Activated naive CD4-positive, alpha-beta T cell treated with anti-CD3 and anti-CD28 coated beads, Interleukin-2, amount 10 ng/mL, durations not matched to agents 7 days and 5 days (primary cell): ENCODE data around the gene ADAMTSL2.

Experiments
- CTCF ChIA-PET: fragments of 350-600 bp; sonication (Branson Sonifier 250); formaldehyde crosslinking; loops from one replicate; lab custom pipeline; 2021; ENCODE audit warnings: antibody characterized with exemption; lab: Charles Lee
- DNase-seq: peaks from one replicate; pipeline ENCODE4 v3.0.0-alpha.2; 2020
- H3K27ac Mint-ChIP-seq: one replicate; pipeline ENCODE4 v1.8.0; 2021; ENCODE audit warnings: mild to moderate bottlenecking, moderate library complexity, mixed read lengths
- H3K27me3 Mint-ChIP-seq: one replicate; pipeline ENCODE4 v1.8.0; 2021; ENCODE audit warnings: mild to moderate bottlenecking, mixed read lengths
- H3K36me3 Mint-ChIP-seq: one replicate; pipeline ENCODE4 v1.8.0; 2021; ENCODE audit warnings: mixed read lengths
- H3K4me1 Mint-ChIP-seq: one replicate; pipeline ENCODE4 v1.8.0; 2021; ENCODE audit warnings: mixed read lengths
- H3K4me3 Mint-ChIP-seq: one replicate; pipeline ENCODE4 v1.8.0; 2021; ENCODE audit warnings: mild to moderate bottlenecking, moderate library complexity, mixed read lengths
- H3K9me3 Mint-ChIP-seq: one replicate; pipeline ENCODE4 v1.8.0; 2021; ENCODE audit warnings: mixed read lengths

Gene ADAMTSL2

GRCh38 chr9:133509179-133510083, 25.1 kb upstream of the ADAMTSL2 start:
- CTCF ChIA-PET: interaction anchor here (0.9 kb wide), 1 partner anchor 154 kb away, joined by 3 read pairs; no protein-coding TSS in a partner anchor
- peak; percentile 50 for DNase-seq
- Mint-ChIP-seq H3K36me3 (no peaks in the 10 kb centered on the region), H3K4me3 (peak overlapping the region; percentile 56), H3K27me3 (no peaks in the 10 kb centered on the region), H3K4me1 (peaks cover 12% of the 10 kb centered on the region), H3K27ac (peak overlapping the region; percentile 85), H3K9me3 (no peaks in the 10 kb centered on the region)

- no peaks in the 10 kb centered on the region for H3K9me3 Mint-ChIP-seq
- H3K4me3 Mint-ChIP-seq: no peak overlapping the region
- no peaks in the 10 kb centered on the region for H3K27me3 Mint-ChIP-seq
- CTCF ChIA-PET: no interaction called here
- peaks cover 12% of the 10 kb centered on the region for H3K4me1 Mint-ChIP-seq
- no peak overlapping the region for H3K27ac Mint-ChIP-seq
- H3K36me3 Mint-ChIP-seq: no peaks in the 10 kb centered on the region
- no peak for DNase-seq
Observed at GRCh38 chr9:133510926-133511505, 23.5 kb upstream of the ADAMTSL2 start.

- H3K36me3 Mint-ChIP-seq: no peaks in the 10 kb centered on the region
- no peaks in the 10 kb centered on the region for H3K27me3 Mint-ChIP-seq
- no peaks in the 10 kb centered on the region for H3K9me3 Mint-ChIP-seq
- no peak overlapping the region for H3K4me3 Mint-ChIP-seq
- peaks cover 12% of the 10 kb centered on the region for H3K4me1 Mint-ChIP-seq
- H3K27ac Mint-ChIP-seq: no peak overlapping the region
- CTCF ChIA-PET: no interaction called here
- DNase-seq: no peak
Observed at GRCh38 chr9:133511607-133512006, 22.9 kb upstream of the ADAMTSL2 start.

GRCh38 chr9:133512253-133513213, 22.0 kb upstream of the ADAMTSL2 start:
- no peak for DNase-seq
- CTCF ChIA-PET: no interaction called here
- Mint-ChIP-seq H3K27ac (no peak overlapping the region), H3K36me3 (no peaks in the 10 kb centered on the region), H3K4me1 (peaks cover 12% of the 10 kb centered on the region), H3K4me3 (no peak overlapping the region), H3K9me3 (no peaks in the 10 kb centered on the region), H3K27me3 (no peaks in the 10 kb centered on the region)

GRCh38 chr9:133513214-133514100, 21.0 kb upstream of the ADAMTSL2 start:
- Mint-ChIP-seq H3K36me3 (no peaks in the 10 kb centered on the region), H3K4me3 (no peak overlapping the region), H3K27me3 (no peaks in the 10 kb centered on the region), H3K4me1 (peaks cover 12% of the 10 kb centered on the region), H3K9me3 (no peaks in the 10 kb centered on the region), H3K27ac (no peak overlapping the region)
- DNase-seq: no peak
- CTCF ChIA-PET: no interaction called here

- no peak overlapping the region for H3K27ac Mint-ChIP-seq
- CTCF ChIA-PET: no interaction called here
- peaks cover 3% of the 10 kb centered on the region for H3K4me1 Mint-ChIP-seq
- H3K4me3 Mint-ChIP-seq: no peak overlapping the region
- H3K27me3 Mint-ChIP-seq: no peaks in the 10 kb centered on the region
- DNase-seq: no peak
- H3K36me3 Mint-ChIP-seq: no peaks in the 10 kb centered on the region
- H3K9me3 Mint-ChIP-seq: no peaks in the 10 kb centered on the region
Observed at GRCh38 chr9:133514460-133515239, 19.9 kb upstream of the ADAMTSL2 start.

GRCh38 chr9:133515240-133515610, 19.3 kb upstream of the ADAMTSL2 start:
- no peaks in the 10 kb centered on the region for H3K9me3 Mint-ChIP-seq
- CTCF ChIA-PET: no interaction called here
- no peak overlapping the region for H3K4me3 Mint-ChIP-seq
- H3K27ac Mint-ChIP-seq: no peak overlapping the region
- H3K27me3 Mint-ChIP-seq: no peaks in the 10 kb centered on the region
- no peaks in the 10 kb centered on the region for H3K36me3 Mint-ChIP-seq
- no peak for DNase-seq
- no peaks in the 10 kb centered on the region for H3K4me1 Mint-ChIP-seq

GRCh38 chr9:133515615-133516255, 18.8 kb upstream of the ADAMTSL2 start:
- CTCF ChIA-PET: interaction anchor here (0.6 kb wide), 1 partner anchor 16 kb away, joined by 3 read pairs; no protein-coding TSS in a partner anchor
- H3K4me1 Mint-ChIP-seq: no peaks in the 10 kb centered on the region
- H3K27me3 Mint-ChIP-seq: no peaks in the 10 kb centered on the region
- H3K27ac Mint-ChIP-seq: no peak overlapping the region
- H3K4me3 Mint-ChIP-seq: no peak overlapping the region
- H3K36me3 Mint-ChIP-seq: no peaks in the 10 kb centered on the region
- no peak for DNase-seq
- H3K9me3 Mint-ChIP-seq: no peaks in the 10 kb centered on the region

GRCh38 chr9:133516256-133516960, 18.1 kb upstream of the ADAMTSL2 start:
- H3K27ac Mint-ChIP-seq: no peak overlapping the region
- H3K9me3 Mint-ChIP-seq: no peaks in the 10 kb centered on the region
- CTCF ChIA-PET: interaction anchor here (0.6 kb wide), 1 partner anchor 17 kb away, joined by 3 read pairs; no protein-coding TSS in a partner anchor
- H3K36me3 Mint-ChIP-seq: no peaks in the 10 kb centered on the region
- no peaks in the 10 kb centered on the region for H3K4me1 Mint-ChIP-seq
- H3K27me3 Mint-ChIP-seq: no peaks in the 10 kb centered on the region
- DNase-seq: no peak
- H3K4me3 Mint-ChIP-seq: no peak overlapping the region

GRCh38 chr9:133516961-133517350, 17.5 kb upstream of the ADAMTSL2 start:
- no peaks in the 10 kb centered on the region for H3K4me1 Mint-ChIP-seq
- CTCF ChIA-PET: no interaction called here
- H3K27me3 Mint-ChIP-seq: no peaks in the 10 kb centered on the region
- no peak for DNase-seq
- H3K9me3 Mint-ChIP-seq: no peaks in the 10 kb centered on the region
- H3K27ac Mint-ChIP-seq: no peak overlapping the region
- no peak overlapping the region for H3K4me3 Mint-ChIP-seq
- H3K36me3 Mint-ChIP-seq: no peaks in the 10 kb centered on the region

- Mint-ChIP-seq H3K9me3 (no peaks in the 10 kb centered on the region), H3K27ac (no peak overlapping the region), H3K27me3 (no peaks in the 10 kb centered on the region), H3K36me3 (no peaks in the 10 kb centered on the region), H3K4me1 (no peaks in the 10 kb centered on the region), H3K4me3 (no peak overlapping the region)
- no peak for DNase-seq
- CTCF ChIA-PET: no interaction called here
Observed at GRCh38 chr9:133517711-133518110, 16.8 kb upstream of the ADAMTSL2 start.

GRCh38 chr9:133518200-133518599, 16.3 kb upstream of the ADAMTSL2 start:
- CTCF ChIA-PET: interaction anchor here (1.1 kb wide), 1 partner anchor 13 kb away, joined by 3 read pairs; no protein-coding TSS in a partner anchor
- Mint-ChIP-seq H3K27me3 (no peaks in the 10 kb centered on the region), H3K4me3 (no peak overlapping the region), H3K4me1 (no peaks in the 10 kb centered on the region), H3K36me3 (no peaks in the 10 kb centered on the region), H3K27ac (no peak overlapping the region), H3K9me3 (no peaks in the 10 kb centered on the region)
- no peak for DNase-seq
